ENCODE measurements around the gene STAMBP.

DNA sequence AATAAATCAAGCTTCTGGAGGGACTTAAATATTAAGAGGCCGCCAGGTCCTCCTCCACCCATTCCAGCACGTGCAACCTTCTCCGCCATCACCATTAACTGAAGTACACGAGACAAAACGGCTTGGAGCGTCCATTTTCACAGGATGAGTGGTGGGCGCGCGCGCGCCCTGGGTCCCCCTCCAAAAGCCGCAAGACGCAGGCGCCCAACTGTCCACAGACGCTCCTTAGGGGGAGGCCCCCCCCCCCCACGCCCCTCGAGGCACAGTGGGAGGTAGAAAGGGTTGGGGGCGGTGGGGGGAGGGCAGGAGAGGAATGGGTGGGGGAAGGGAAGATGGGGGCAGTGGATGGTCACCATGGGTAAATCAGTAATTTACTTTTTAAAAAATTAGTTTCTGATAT, 10.5 kb upstream of the STAMBP start:
- TF ChIP-seq, protein P1, sequence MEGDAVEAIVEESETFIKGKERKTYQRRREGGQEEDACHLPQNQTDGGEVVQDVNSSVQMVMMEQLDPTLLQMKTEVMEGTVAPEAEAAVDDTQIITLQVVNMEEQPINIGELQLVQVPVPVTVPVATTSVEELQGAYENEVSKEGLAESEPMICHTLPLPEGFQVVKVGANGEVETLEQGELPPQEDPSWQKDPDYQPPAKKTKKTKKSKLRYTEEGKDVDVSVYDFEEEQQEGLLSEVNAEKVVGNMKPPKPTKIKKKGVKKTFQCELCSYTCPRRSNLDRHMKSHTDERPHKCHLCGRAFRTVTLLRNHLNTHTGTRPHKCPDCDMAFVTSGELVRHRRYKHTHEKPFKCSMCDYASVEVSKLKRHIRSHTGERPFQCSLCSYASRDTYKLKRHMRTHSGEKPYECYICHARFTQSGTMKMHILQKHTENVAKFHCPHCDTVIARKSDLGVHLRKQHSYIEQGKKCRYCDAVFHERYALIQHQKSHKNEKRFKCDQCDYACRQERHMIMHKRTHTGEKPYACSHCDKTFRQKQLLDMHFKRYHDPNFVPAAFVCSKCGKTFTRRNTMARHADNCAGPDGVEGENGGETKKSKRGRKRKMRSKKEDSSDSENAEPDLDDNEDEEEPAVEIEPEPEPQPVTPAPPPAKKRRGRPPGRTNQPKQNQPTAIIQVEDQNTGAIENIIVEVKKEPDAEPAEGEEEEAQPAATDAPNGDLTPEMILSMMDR (optimal IDR thresholded peaks at IDR 0.05 in 1 of 3, IDR thresholded peaks at IDR 0.05 in 1 of 3, conservative IDR thresholded peaks at IDR 0.05 in 1 of 3; ENCODE audit: extremely low read depth in 1 of 3, insufficient read depth in 2 of 3, low read length in 3 of 3), result no peak
- no peak for TF ChIP-seq EZH2 (IDR thresholded peaks at IDR 0.05; ENCODE audit: low read length)
